ENCODE measurements around the gene RAMP1.

The RAMP1 gene

GRCh38 chr2:237884681-237885080, 25.3 kb downstream of the RAMP1 start:
- no peak overlapping the region for H3K4me3 ChIP-seq (replicated peaks; ENCODE audit: low read depth, low read length)
- no peaks in the 10 kb centered on the region for H3K27me3 ChIP-seq (replicated peaks; ENCODE audit: control insufficient read depth, insufficient read depth, low read length)
- no peaks in the 10 kb centered on the region for H3K36me3 ChIP-seq (ENCODE audit: control insufficient read depth, insufficient read depth, low read length)
- no peak for TF ChIP-seq CTCF (IDR thresholded peaks at IDR 0.05; ENCODE audit: insufficient read depth, low read length, poor library complexity, severe bottlenecking)
- DNase-seq (ENCODE audit: extremely low read depth, insufficient read length) = no peak

- TF ChIP-seq CTCF (IDR thresholded peaks at IDR 0.05; ENCODE audit: insufficient read depth, low read length, poor library complexity, severe bottlenecking) = no peak
- H3K4me3 ChIP-seq (replicated peaks; ENCODE audit: low read depth, low read length) = no peak overlapping the region
- H3K36me3 ChIP-seq (ENCODE audit: control insufficient read depth, insufficient read depth, low read length) = no peaks in the 10 kb centered on the region
- H3K27me3 ChIP-seq (replicated peaks; ENCODE audit: control insufficient read depth, insufficient read depth, low read length) = no peaks in the 10 kb centered on the region
- DNase-seq (ENCODE audit: extremely low read depth, insufficient read length) = no peak
Observed at GRCh38 chr2:237885111-237885930, 25.9 kb downstream of the RAMP1 start.

- TF ChIP-seq CTCF (IDR thresholded peaks at IDR 0.05; ENCODE audit: insufficient read depth, low read length, poor library complexity, severe bottlenecking) = no peak
- DNase-seq (ENCODE audit: extremely low read depth, insufficient read length) = no peak
- no peak overlapping the region for H3K4me3 ChIP-seq (replicated peaks; ENCODE audit: low read depth, low read length)
Observed at GRCh38 chr2:237885931-237886684, 26.7 kb downstream of the RAMP1 start.

GRCh38 chr2:237886685-237887481, 27.5 kb downstream of the RAMP1 start:
- no peak overlapping the region for H3K4me3 ChIP-seq (replicated peaks; ENCODE audit: low read depth, low read length)
- H3K36me3 ChIP-seq (ENCODE audit: control insufficient read depth, insufficient read depth, low read length) = no peaks in the 10 kb centered on the region
- no peak for TF ChIP-seq CTCF (IDR thresholded peaks at IDR 0.05; ENCODE audit: insufficient read depth, low read length, poor library complexity, severe bottlenecking)
- H3K27me3 ChIP-seq (replicated peaks; ENCODE audit: control insufficient read depth, insufficient read depth, low read length) = no peaks in the 10 kb centered on the region
- DNase-seq (ENCODE audit: extremely low read depth, insufficient read length) = no peak

More at GRCh38 chr2:237885931-237886684, 26.7 kb downstream of the RAMP1 start:
- Histone ChIP-seq H3K27me3 (replicated peaks; ENCODE audit: control insufficient read depth, insufficient read depth, low read length) (no peaks in the 10 kb centered on the region), H3K36me3 (ENCODE audit: control insufficient read depth, insufficient read depth, low read length) (no peaks in the 10 kb centered on the region)

- DNase-seq (ENCODE audit: extremely low read depth, insufficient read length) = no peak
- Histone ChIP-seq H3K27me3 (replicated peaks; ENCODE audit: control insufficient read depth, insufficient read depth, low read length) (no peaks in the 10 kb centered on the region), H3K36me3 (ENCODE audit: control insufficient read depth, insufficient read depth, low read length) (no peaks in the 10 kb centered on the region), H3K4me3 (replicated peaks; ENCODE audit: low read depth, low read length) (no peak overlapping the region)
- no peak for TF ChIP-seq CTCF (IDR thresholded peaks at IDR 0.05; ENCODE audit: insufficient read depth, low read length, poor library complexity, severe bottlenecking)
Observed at GRCh38 chr2:237888389-237888788, 29.0 kb downstream of the RAMP1 start.
